ENCODE measurements around the gene SCN2A.

- TF ChIP-seq SP1 (IDR thresholded peaks at IDR 0.05) (no peak), SUZ12 (IDR thresholded peaks at IDR 0.05) (no peak), FOXM1 (IDR thresholded peaks at IDR 0.05; ENCODE audit: borderline replicate concordance) (no peak), HDGF (IDR thresholded peaks at IDR 0.05; ENCODE audit: borderline replicate concordance) (no peak), FOXK2 (IDR thresholded peaks at IDR 0.05) (no peak), NFRKB (IDR thresholded peaks at IDR 0.05) (no peak), BHLHE40 (IDR thresholded peaks at IDR 0.05; ENCODE audit: borderline replicate concordance) (no peak), PKNOX1 (IDR thresholded peaks at IDR 0.05) (no peak), ELF4 (IDR thresholded peaks at IDR 0.05) (no peak), TARDBP (IDR thresholded peaks at IDR 0.05) (no peak), ARNT (IDR thresholded peaks at IDR 0.05) (no peak), LEF1 (IDR thresholded peaks at IDR 0.05; ENCODE audit: borderline replicate concordance) (no peak)
Observed at GRCh38 chr2:165205865-165206264, 33.3 kb upstream of the SCN2A start.
